K562 (cell line): Measurements from ENCODE around the gene PRR23B. TPM values are rescaled to one million over a fixed set of nuclear protein-coding genes. Genes with fewer than 3 reads are reported as not detected.

Experiments
- ATAC-seq: fragments of 200-7000 bp; cut with Tn5 transposase; 3 replicates; pipeline ENCODE4 v1.9.1; 2020; ENCODE audit warnings: moderate library complexity
- BruUV-seq: library from RNA; stranded (reverse); fragments of 400-500 nt; replicated peaks from 2 replicates; lab custom pipeline; 2021; lab: Mats Ljungman, UMichigan
- CTCF ChIA-PET: fragments of 300-600 bp; formaldehyde crosslinking; extraction: SDS; loops from one replicate; lab custom pipeline; 2021; ENCODE audit warnings: low intra/inter-chr PET ratio; lab: Yijun Ruan, JAX
- POLR2A ChIA-PET: fragments of 300-600, 350-650 bp; sonication (Branson Sonifier 250); formaldehyde crosslinking; extraction: SDS; loops from one replicate; lab custom pipeline; 2021; ENCODE audit warnings: antibody characterized with exemption, inconsistent platforms; lab: Yijun Ruan, JAX
- DNase-seq, 4 experiments: peaks; one replicate each; pipeline versions ENCODE4 v3.0.0 to v3.0.0-alpha.2; 2011 to 2018; ENCODE audit warnings: low spot score in 3 of 4, mixed read lengths in 3 of 4; ENCODE audit errors: extremely low read depth in 1 of 4
- FAIRE-seq: peaks from 2 replicates; lab custom pipeline; 2011; peaks lifted over from hg19 to GRCh38; lab: Jason Lieb, UNC
- H2AFZ ChIP-seq: 2 replicates; pipeline ENCODE4 v1.6.0; 2011; ENCODE audit warnings: low read depth, low read length, control low read depth, inconsistent platforms
- H3K27ac ChIP-seq: fragments of 200-600 bp; 3 replicates; pipeline ENCODE4 v1.8.0; 2011; ENCODE audit warnings: low read depth, mild to moderate bottlenecking, control low read depth, inconsistent platforms, low read length, moderate library complexity, mixed read lengths; ENCODE audit errors: extremely low read depth
- H3K27me3 ChIP-seq, 2 experiments: fragments of 300-600 bp in 1 of 2; 2 replicates in 1 of 2; 3 replicates in 1 of 2; pipeline versions ENCODE4 v1.6.0 to v1.8.0; 2011; ENCODE audit warnings: inconsistent platforms in 2 of 2, low read length in 2 of 2, mild to moderate bottlenecking in 1 of 2, mixed read lengths in 1 of 2, moderate library complexity in 1 of 2; ENCODE audit not compliant: control insufficient read depth in 2 of 2, insufficient read depth in 2 of 2
- H3K36me3 ChIP-seq: fragments of 300-600 bp; 3 replicates; pipeline ENCODE4 v1.8.0; 2011; ENCODE audit warnings: mild to moderate bottlenecking, low read length, inconsistent platforms; ENCODE audit not compliant: control insufficient read depth, insufficient read depth
- H3K4me1 ChIP-seq, 2 experiments: fragments of 200-600 bp in 1 of 2; replicated peaks in 1 of 2; 2 replicates in 1 of 2; 3 replicates in 1 of 2; pipeline versions ENCODE4 v1.5.1 to v1.8.0; 2011; ENCODE audit warnings: inconsistent platforms in 2 of 2, low read length in 2 of 2, mild to moderate bottlenecking in 1 of 2, mixed read lengths in 1 of 2, moderate library complexity in 1 of 2; ENCODE audit not compliant: control insufficient read depth in 2 of 2, insufficient read depth in 2 of 2
- H3K4me2 ChIP-seq: 2 replicates; pipeline ENCODE4 v1.6.1; 2011; ENCODE audit warnings: low read length, control low read depth, inconsistent platforms, mixed read lengths; ENCODE audit not compliant: insufficient read depth
- H3K4me3 ChIP-seq: fragments of 200-600 bp; sonication (generic), shearing (Covaris generic); 2 replicates; pipeline ENCODE4 v1.5.1; 2016; ENCODE audit warnings: control low read depth, inconsistent platforms
- H3K79me2 ChIP-seq: fragments of 200-600 bp; 3 replicates; pipeline ENCODE4 v1.8.0; 2011; ENCODE audit warnings: low read length, inconsistent platforms; ENCODE audit not compliant: control insufficient read depth, insufficient read depth
- H3K9ac ChIP-seq, 2 experiments: 2 replicates each; pipeline versions ENCODE4 v1.6.0 to v1.6.1; 2011; ENCODE audit warnings: low read depth in 2 of 2, low read length in 2 of 2, control low read depth in 1 of 2, inconsistent platforms in 1 of 2, mild to moderate bottlenecking in 1 of 2, mixed read lengths in 1 of 2; ENCODE audit not compliant: insufficient read depth in 1 of 2
- H3K9me1 ChIP-seq: one replicate; pipeline ENCODE4 v1.6.0; 2011; ENCODE audit warnings: inconsistent platforms, mild to moderate bottlenecking, low read length, moderate library complexity; ENCODE audit not compliant: control insufficient read depth, insufficient read depth
- H3K9me3 ChIP-seq: replicated peaks from 2 replicates; pipeline ENCODE4 v1.5.1; 2011; ENCODE audit warnings: low read depth, low read length, inconsistent platforms; ENCODE audit not compliant: control insufficient read depth, insufficient read depth
- H4K20me1 ChIP-seq: replicated peaks from 2 replicates; pipeline ENCODE4 v1.6.1; 2011; ENCODE audit warnings: low read length, inconsistent platforms, mixed read lengths; ENCODE audit not compliant: control insufficient read depth, insufficient read depth
- ADNP ChIP-seq: fragments of 200-800 bp; sonication (Bioruptor generic); IDR thresholded peaks from 2 replicates; pipeline ENCODE4 v1.6.1; 2016; ENCODE audit warnings: missing genetic modification characterization, missing compliant biosample characterization
- ARNT ChIP-seq, 2 experiments: fragments of 450-650 bp; IDR thresholded peaks; 2 replicates each; pipeline ENCODE4 v1.6.1; 2016; ENCODE audit warnings: mild to moderate bottlenecking in 1 of 2
- ATF1 ChIP-seq, 2 experiments: fragments of 450-650 bp in 1 of 2; IDR thresholded peaks; 2 replicates each; pipeline ENCODE4 v1.6.1; 2016; ENCODE audit warnings: missing compliant biosample characterization in 1 of 2, missing genetic modification characterization in 1 of 2
- BCOR ChIP-seq: fragments of 450-650 bp; IDR thresholded peaks from 2 replicates; pipeline ENCODE4 v1.6.1; 2016
- CAMTA2 ChIP-seq: fragments of 250-450 bp; sonication (Bioruptor Pico); conservative IDR thresholded peaks from 2 replicates; pipeline ENCODE4 v1.5.1; 2022
- CBX5 ChIP-seq: IDR thresholded peaks from 2 replicates; pipeline ENCODE4 v1.6.1; 2014; ENCODE audit warnings: low read depth, borderline replicate concordance
- CTBP1 ChIP-seq: fragments of 450-650 bp; IDR thresholded peaks from 2 replicates; pipeline ENCODE4 v1.6.1; 2016; ENCODE audit warnings: borderline replicate concordance
- ELF1 ChIP-seq: fragments of 200-800 bp; sonication (Bioruptor generic); IDR thresholded peaks from 2 replicates; pipeline ENCODE4 v1.6.1; 2016; ENCODE audit warnings: missing genetic modification characterization, missing compliant biosample characterization
- HDAC8 ChIP-seq: fragments of 450-650 bp; IDR thresholded peaks from 2 replicates; pipeline ENCODE4 v1.6.1; 2016; ENCODE audit warnings: mild to moderate bottlenecking, missing genetic modification characterization, moderate library complexity, missing compliant biosample characterization
- MAFG ChIP-seq: fragments of 450-650 bp; conservative IDR thresholded peaks from 2 replicates; pipeline ENCODE4 v1.6.1; 2016; ENCODE audit warnings: missing genetic modification characterization, missing compliant biosample characterization
- PCBP1 ChIP-seq: fragments of 200-400 bp; formaldehyde crosslinking; IDR thresholded peaks from 2 replicates; pipeline ENCODE4 v1.6.1; 2018; ENCODE audit warnings: mild to moderate bottlenecking, low read depth, low read length; ENCODE audit not compliant: poor library complexity, severe bottlenecking
- RBM25 ChIP-seq: fragments of 200-400 bp; formaldehyde crosslinking; IDR thresholded peaks from 2 replicates; pipeline ENCODE4 v1.6.1; 2018; ENCODE audit warnings: low read length, low read depth, moderate library complexity; ENCODE audit not compliant: severe bottlenecking
- SIN3A ChIP-seq, 2 experiments: fragments of 150-350 bp in 1 of 2; IDR thresholded peaks; 2 replicates each; pipeline ENCODE4 v1.6.1; 2011 to 2016; ENCODE audit warnings: borderline replicate concordance in 2 of 2, low read depth in 2 of 2, low read length in 2 of 2, mild to moderate bottlenecking in 2 of 2, moderate library complexity in 2 of 2; ENCODE audit not compliant: control insufficient read depth in 1 of 2
- SMARCB1 ChIP-seq: IDR thresholded peaks from 2 replicates; pipeline ENCODE4 v1.6.1; 2011; ENCODE audit warnings: improper control_type of control experiment, low read depth; ENCODE audit not compliant: insufficient read length
- SPI1 ChIP-seq: IDR thresholded peaks from 2 replicates; pipeline ENCODE4 v1.6.1; 2011; ENCODE audit warnings: low read depth, low read length, control low read depth, borderline replicate concordance
- ZNF324 ChIP-seq: fragments of 250-450 bp; sonication (Bioruptor Pico); IDR thresholded peaks from 2 replicates; pipeline ENCODE4 v1.4.0; 2020; ENCODE audit warnings: mild to moderate bottlenecking
- ZNF778 ChIP-seq: fragments of 450-650 bp; formaldehyde crosslinking; IDR thresholded peaks from 2 replicates; pipeline ENCODE4 v1.4.0; 2020; ENCODE audit warnings: mild to moderate bottlenecking, moderate library complexity
- WGBS: fragments of 100-300 bp; shearing (Covaris generic); methylation state at CpG from one replicate; pipeline ENCODE4 v1.1.6; 2016; ENCODE audit warnings: low coverage, mixed read lengths; ENCODE audit not compliant: insufficient coverage; ENCODE audit errors: missing lambda C conversion rate; 5-methylcytosine and 5-hydroxymethylcytosine counted together
- in situ Hi-C: fragments of 300-500 bp; cut with MboI; formaldehyde crosslinking; loops from 4 replicates; pipeline ENCODE4 v1.15.0; 2018; ENCODE audit warnings: inconsistent platforms, mixed read lengths
- intact Hi-C: fragments of 100-400 bp; cut with micrococcal nuclease; formaldehyde crosslinking; loops from 2 replicates; pipeline ENCODE4 v1.14.2; 2022
- polyA plus RNA-seq, 8 experiments: library from polyadenylated mRNA; depleted of rRNA in 4 of 8; stranded (reverse) in 5 of 8; unstranded in 3 of 8; fragments of >200 nt; fragmentation: Nextera tagmentation in 2 of 8; fragmentation: Illumina TruSeq in 1 of 8; extraction: Ambion mirVana in 2 of 8; extraction: Trizol in 1 of 8; gene quantifications; 2 replicates each; pipeline versions ENCODE4 v1.2.1 to v1.2.3, GENCODE V29; 2011 to 2014; ENCODE audit warnings: inconsistent platforms in 1 of 8, missing spikeins in 1 of 8
- total RNA-seq, 7 experiments: library from RNA; depleted of rRNA in 6 of 7; stranded (reverse); fragments of >200 nt in 6 of 7; fragmentation: Illumina TruSeq in 2 of 7; extraction: Trizol in 2 of 7; gene quantifications; 2 replicates each; pipeline versions ENCODE4 v1.2.1 to v1.2.3, GENCODE V29; 2011 to 2021; ENCODE audit warnings: low replicate concordance in 1 of 7

PRR23B gene
- total and polyA plus RNA-seq, 9 of the 15 experiments (the other 6 are each of a cell fraction or from before 2014, with no cell fraction given), result not detected

DNA sequence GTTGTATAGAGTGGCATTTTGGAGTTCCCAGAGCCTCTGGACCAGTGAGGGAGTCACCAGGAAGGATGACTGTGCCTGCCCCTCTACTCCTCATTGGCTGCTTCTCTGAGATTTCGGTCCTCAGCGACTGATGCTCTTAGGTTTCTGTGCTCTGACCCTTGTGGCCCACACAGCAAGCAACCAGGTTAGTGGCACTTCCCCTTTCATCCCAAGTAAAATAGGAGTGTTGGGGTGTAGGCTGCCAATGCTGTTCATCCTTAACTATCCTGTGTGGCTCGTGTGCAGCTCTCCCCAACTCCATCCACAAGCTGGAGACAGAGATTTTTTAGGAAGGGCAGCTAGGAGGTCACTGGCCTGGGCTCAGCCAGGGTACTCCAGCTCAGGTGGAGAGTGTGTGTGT is 35.9 kb downstream of the PRR23B start:
- no peaks in the 10 kb centered on the region for H3K9me1 ChIP-seq
- no peaks in the 10 kb centered on the region for H3K4me1 ChIP-seq
- TF ChIP-seq SPI1, result peak; percentile 81
- no peak for TF ChIP-seq SMARCB1
- DNase-seq (peak in 1 of 4 experiments; percentile 2), FAIRE-seq (no peak), ATAC-seq (no peak)
- no TSS peak for BruUV-seq
- no peaks in the 10 kb centered on the region for H4K20me1 ChIP-seq
- no peak overlapping the region for H2AFZ ChIP-seq
- CTCF ChIA-PET, result no interaction called here
- H3K27ac ChIP-seq, result no peak overlapping the region
- no peak overlapping the region for H3K4me3 ChIP-seq
- H3K79me2 ChIP-seq, result no peaks in the 10 kb centered on the region
- no peak overlapping the region for H3K4me2 ChIP-seq
- 0% methylated on average over 3 of the region's 3 CpGs for WGBS
- in situ Hi-C loops (no loop called here), intact Hi-C loops (no loop called here)
- POLR2A ChIA-PET, result interaction anchor here (0.5 kb wide), 1 partner anchor 28 kb away, joined by 3 read pairs; no protein-coding TSS in a partner anchor
- H3K9ac ChIP-seq, result no peak overlapping the region
- no peaks in the 10 kb centered on the region for H3K36me3 ChIP-seq
- H3K27me3 ChIP-seq, result peaks cover 0 to 17% of the 10 kb centered on the region in 2 experiments; a peak in 2 of 5 replicates
- no peaks in the 10 kb centered on the region for H3K9me3 ChIP-seq

GRCh38 chr3:138976047-138976446 is 44.7 kb downstream of the PRR23B start:
- CTCF ChIA-PET, result no interaction called here
- POLR2A ChIA-PET, result interaction anchor here (0.7 to 1.2 kb wide), 2 partner anchors 11 to 348 kb away, joined by 3 read pairs; no protein-coding TSS in a partner anchor
- Histone ChIP-seq H3K4me2 (no peak overlapping the region), H3K4me3 (no peak overlapping the region), H3K79me2 (no peaks in the 10 kb centered on the region), H3K4me1 (no peaks in the 10 kb centered on the region; a peak in 2 of 5 replicates), H3K9me3 (no peaks in the 10 kb centered on the region), H3K36me3 (no peaks in the 10 kb centered on the region), H3K9ac (no peak overlapping the region), H3K27ac (no peak overlapping the region), H4K20me1 (no peaks in the 10 kb centered on the region), H2AFZ (no peak overlapping the region), H3K27me3 (no peaks in the 10 kb centered on the region), H3K9me1 (no peaks in the 10 kb centered on the region)
- no TSS peak for BruUV-seq
- ATAC-seq (no peak), DNase-seq (no peak), FAIRE-seq (no peak)
- in situ Hi-C loops, result no loop called here
- intact Hi-C loops, result no loop called here
- TF ChIP-seq ADNP (tag) (peak; percentile 68; the same call in 1 of the 2 replicates), HDAC8 (tag) (no peak), CAMTA2 (no peak), CTBP1 (no peak), MAFG (tag) (no peak), CBX5 (no peak), ATF1 (CRISPR knock-in tag; IDR thresholded peaks at IDR 0.05) (no peak), ATF1 (tag; IDR thresholded peaks at IDR 0.05) (no peak), ZNF324 (no peak), PCBP1 (no peak), BCOR (peak; percentile 78; the same call in 1 of the 2 replicates), SIN3A (IDR thresholded peaks at IDR 0.05; ENCODE audit: borderline replicate concordance in 2 of 2, control insufficient read depth in 1 of 2, low read depth in 2 of 2, low read length in 2 of 2) (no peak), RBM25 (peak; percentile 79), ZNF778 (CRISPR knock-in tag) (no peak), ELF1 (tag) (no peak), ARNT (IDR thresholded peaks at IDR 0.05) (no peak)
